NCI-H1417 (cell line): Measurements from ENCODE around the gene APOBEC3A.
"Not testable (repeated sequence)": the region's sequence is repeated elsewhere in the genome, so short reads cannot be mapped to it uniquely, and the experiment has no call there.

Experiments
- DNase-seq, 3 experiments: peaks; one replicate each; lab custom pipeline; 2025; lab: John Stamatoyannopoulos, UW

The APOBEC3A gene

GRCh38 chr22:38981005-38981991, 23.9 kb downstream of the APOBEC3A start:
- no peak for DNase-seq

DNA sequence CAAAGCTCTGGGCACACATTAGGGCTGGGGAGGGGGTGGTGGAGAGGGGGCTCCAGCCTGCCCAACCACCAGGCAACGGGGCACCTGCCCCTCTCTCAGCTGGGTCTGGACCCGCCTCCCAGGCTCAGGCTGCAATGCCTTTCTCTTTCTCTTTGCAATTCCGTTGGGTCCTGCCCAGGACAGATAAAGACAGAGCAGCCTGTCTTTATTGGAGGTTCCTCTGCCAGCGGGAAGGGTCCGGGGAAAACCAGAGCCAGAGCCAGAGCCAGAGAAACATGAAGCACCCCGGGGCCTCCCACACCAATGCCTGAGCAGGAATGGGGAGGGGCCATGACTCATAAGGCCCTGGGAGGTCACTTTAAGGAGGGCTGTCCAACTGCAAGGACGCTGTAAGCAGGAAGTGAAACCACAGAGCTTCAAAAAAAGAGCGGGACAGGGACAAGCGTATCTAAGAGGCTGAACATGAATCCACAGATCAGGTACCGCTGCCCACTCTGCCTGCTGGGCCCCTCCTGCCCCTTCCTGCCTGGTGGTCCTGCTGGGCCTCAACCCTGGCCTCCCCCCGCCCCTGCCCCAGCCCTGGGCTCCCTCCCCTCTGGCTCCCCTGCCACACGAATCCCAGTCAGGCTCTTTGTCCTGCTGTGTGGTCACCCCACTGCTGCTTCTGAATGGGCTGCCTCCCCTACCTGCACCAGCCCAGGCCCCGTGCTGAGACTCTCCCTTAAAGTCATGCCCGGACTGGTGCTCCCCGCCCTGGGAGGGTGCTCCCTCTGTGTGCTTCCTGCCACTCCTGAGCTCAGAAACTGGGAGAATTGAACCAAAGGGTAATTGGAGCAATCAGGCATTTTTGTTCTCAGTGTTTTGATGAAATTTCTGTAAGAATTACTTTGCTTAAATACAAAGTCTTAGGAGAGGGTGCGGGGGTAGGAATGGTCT, 24.9 kb downstream of the APOBEC3A start, which contains the start of gene APOBEC3B:
Gene APOBEC3B (plus strand): TSS at position 356 of the 936 bp plus-strand sequence. CDS start 107 bp downstream, at position 463.
- DNase-seq, result no peak

GRCh38 chr22:38984224-38984623, 26.8 kb downstream of the APOBEC3A start:
- DNase-seq, result peak in 1 of 3 experiments; percentile 2

GRCh38 chr22:38984784-38985757, 27.7 kb downstream of the APOBEC3A start:
- peak in 2 of 3 experiments; percentile 3 to 52 for DNase-seq

DNA sequence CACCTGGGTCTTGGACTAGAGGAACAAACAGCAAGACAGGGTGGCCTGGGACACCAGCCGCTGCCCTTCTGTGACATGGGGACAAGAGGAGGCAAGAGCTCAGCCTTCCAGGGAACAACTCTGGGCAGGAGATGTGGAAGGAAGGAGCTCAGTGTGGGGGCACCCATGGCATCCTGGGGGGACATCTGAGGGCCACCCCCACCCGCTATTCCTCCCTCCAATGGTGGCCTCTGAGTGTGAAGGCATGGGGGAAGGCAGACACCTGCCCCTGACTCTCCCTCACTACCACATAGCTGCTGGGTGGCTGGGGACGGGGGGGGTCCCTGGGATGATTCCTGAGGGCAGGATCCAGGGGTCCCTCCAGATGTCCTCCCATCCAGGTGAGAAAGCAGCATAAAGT, 29.2 kb downstream of the APOBEC3A start:
- no peak for DNase-seq

GRCh38 chr22:38987171-38987895, 29.9 kb downstream of the APOBEC3A start:
- DNase-seq, result no peak

DNA sequence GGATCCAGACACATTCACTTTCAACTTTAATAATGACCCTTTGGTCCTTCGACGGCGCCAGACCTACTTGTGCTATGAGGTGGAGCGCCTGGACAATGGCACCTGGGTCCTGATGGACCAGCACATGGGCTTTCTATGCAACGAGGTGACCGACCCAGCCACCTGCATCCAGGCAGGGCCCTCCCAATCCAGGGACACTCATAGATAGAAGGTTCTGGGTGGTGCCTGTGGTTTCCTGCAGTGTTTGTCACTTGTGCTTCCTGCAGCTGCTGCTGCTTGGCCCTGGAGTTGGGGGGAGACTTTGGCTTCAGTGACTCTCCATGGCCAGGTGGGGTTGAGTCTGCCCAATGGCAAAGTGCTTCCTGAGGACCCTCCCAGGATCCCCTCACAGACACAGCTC, 32.1 kb downstream of the APOBEC3A start:
- no peak for DNase-seq

- DNase-seq, result peak; percentile 28 to 63 (median 29)
Measured at GRCh38 chr22:38992871-38993371, 35.5 kb downstream of the APOBEC3A start.

DNA sequence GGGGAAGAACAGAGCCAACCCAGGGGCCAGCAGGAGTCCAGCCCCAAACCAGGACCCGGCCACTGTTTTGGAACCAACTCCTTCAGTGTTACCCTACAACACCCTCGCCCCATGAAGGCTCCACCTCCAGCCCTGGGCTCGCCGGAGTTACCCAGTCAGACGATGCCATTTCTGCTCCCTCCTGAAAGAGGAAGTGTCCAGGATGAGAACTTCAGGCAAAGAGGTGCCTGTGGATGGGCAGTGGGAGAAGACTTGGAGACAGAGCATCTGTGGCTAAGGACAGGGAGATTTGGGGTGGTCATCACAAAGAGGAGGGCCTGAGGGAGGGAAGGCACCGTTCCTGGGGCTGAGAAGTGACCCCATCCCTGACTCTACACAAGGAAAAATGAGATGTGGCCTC, 38.7 kb downstream of the APOBEC3A start:
- DNase-seq, result no peak

- no peak for DNase-seq
Measured at GRCh38 chr22:38997518-38997917, 40.1 kb downstream of the APOBEC3A start.

GRCh38 chr22:39003165-39003638, 45.8 kb downstream of the APOBEC3A start:
- DNase-seq, result peak in 2 of 3 experiments; percentile 2 to 65

GRCh38 chr22:39007177-39007576, 49.8 kb downstream of the APOBEC3A start:
- no peak for DNase-seq

GRCh38 chr22:39008271-39008850, 51.0 kb downstream of the APOBEC3A start:
- DNase-seq, result not testable (repeated sequence)

DNA sequence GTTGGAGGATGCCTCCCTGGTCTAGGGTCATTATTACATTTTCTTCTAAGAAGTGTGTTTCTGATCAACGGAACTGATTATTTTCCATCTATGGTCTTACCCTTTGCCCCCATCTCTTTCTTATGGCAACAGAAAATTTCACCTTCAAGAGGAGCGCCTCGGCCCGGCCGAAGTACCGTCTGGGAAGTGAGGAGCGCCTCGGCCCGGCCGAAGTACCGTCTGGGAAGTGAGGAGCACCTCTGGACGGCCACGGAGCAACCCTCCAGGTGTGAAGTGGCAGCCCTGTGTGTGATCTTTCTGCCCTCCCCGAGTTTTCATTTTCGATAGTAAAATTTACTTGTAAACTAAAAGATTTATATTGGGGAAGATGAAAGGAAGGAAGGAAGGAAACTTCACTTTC, 53.5 kb downstream of the APOBEC3A start:
- no peak for DNase-seq
